GM18499 (cell line): Measurements from ENCODE around the gene COL8A2.

Experiments
- ATAC-seq: cut with Tn5 transposase; IDR thresholded peaks from one replicate; pipeline ENCODE4 v1.9.1; 2021; ENCODE audit warnings: moderate number of reproducible peaks; ENCODE audit not compliant: insufficient read depth, unreplicated experiment

COL8A2 gene

DNA sequence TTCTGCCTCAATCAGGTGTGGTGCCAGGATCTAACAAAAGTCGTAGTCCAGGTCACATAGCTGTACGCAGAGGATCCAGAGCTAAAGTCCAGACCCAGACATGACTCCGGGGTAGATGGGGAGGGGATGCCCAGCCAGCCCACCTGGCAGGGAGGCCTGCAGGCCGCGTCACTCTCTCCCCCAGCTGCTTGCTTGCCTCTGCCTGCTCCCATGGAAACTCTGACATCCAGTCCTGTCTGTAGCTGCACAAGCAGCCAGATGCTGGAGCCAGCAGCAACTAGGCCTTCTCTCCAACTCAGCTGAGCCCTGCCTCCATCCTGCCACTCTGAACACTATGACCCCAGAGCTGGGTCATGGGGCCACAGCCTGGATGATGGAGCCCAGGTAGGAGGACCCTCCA lies 8.1 kb downstream of the COL8A2 start:
- no peak for ATAC-seq

DNA sequence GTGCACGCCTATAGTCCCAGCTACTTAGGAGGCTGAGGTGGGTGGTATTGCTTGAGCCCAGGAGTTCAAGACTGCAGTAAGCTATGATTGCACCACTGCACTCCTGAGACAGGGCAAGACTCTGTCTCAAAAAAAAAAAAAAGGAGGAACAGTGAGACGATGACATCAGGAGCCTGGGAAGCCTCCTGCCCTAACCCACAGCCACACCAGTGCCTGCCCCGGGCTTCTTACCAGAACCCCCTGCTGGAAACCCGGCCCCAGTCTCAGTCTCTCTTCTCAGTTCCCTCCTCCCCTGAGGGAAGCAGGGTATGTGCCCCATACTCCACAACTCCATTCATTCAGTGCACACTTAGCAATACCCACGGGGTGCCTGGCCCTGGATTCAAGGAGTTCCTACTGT lies 9.1 kb downstream of the COL8A2 start:
- ATAC-seq, result no peak

DNA sequence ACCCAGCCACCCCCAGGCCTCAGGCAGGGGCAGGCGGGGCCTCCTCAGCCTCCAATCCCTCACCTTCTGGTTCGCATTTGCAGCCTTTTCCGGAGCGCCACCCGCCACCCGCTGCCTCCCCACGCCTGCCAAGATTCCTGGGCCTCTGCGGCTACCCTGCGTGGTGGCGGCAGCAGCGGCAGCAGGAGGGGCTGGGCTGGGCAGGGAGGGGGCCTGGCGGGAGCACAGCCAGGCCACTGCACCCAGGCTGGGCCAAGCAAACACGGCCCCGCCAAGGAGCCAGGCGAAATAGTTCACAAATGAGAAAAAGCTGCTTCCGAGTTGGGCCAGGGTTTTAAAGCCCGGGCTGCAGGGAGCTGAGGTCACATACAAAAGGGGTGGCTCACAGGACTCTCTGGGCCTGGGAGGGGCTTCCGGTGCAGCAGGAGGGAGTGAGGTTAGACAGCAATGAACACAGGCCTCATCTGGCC lies 9.8 kb downstream of the COL8A2 start:
- ATAC-seq, result no peak

DNA sequence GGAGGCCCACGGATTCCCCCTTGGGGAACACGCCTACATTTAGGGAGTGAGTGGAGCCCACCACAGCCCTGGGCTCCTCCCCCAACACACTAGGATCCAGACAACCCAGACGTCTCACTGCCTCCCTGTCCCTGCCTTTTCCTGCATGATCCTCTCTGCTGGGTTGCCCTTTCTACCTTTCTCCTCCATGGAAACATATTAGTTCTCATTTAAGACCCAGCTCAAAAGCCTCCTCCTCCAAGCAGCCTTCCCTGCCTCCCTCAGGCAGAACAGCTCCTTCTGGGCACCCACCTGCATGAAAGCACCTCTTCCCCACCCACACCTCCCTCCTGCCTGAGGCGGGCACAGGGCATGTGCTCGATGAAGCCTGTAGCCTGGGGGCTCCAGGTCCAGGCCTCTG lies 10.7 kb downstream of the COL8A2 start:
- ATAC-seq, result no peak

DNA sequence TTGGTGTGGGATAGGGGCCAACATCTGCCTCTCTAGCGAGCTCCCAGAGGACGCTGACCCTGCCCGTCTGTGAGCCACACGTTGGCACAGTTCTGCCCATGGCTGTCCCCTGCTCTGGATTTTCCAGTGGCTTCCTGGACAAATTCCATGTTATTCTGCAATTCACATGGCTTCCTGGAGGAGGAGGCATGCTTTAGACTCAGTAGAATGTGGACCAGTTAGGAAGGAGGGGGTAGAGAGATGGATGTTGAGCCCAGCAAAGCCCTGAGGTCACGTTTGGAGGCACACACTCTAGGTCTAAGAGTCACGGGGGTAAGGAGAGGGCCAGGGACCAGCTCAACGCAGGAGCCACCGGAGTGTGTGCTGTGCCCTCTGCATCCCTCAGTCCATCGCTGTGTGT lies 12.2 kb downstream of the COL8A2 start:
- no peak for ATAC-seq

DNA sequence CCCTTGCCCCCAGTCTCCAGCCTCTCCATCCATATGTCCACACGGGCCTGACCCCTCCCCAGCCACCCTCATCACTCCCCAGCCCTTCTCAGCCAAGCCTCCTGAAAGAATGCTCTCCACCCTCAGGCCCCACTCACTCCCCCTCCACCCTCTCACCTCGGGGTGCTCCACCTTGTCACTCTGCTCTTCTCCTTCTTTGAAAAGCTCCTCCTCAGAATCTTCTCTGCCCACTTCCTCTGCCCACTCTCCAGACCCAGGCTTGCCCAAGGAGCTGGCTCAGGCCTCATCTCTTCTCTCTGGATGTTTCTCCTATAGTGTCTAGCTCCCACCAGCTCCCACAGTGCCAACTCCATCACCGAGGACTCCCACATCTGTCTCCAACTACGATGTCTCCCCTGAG lies 13.9 kb downstream of the COL8A2 start:
- ATAC-seq, result no peak

DNA sequence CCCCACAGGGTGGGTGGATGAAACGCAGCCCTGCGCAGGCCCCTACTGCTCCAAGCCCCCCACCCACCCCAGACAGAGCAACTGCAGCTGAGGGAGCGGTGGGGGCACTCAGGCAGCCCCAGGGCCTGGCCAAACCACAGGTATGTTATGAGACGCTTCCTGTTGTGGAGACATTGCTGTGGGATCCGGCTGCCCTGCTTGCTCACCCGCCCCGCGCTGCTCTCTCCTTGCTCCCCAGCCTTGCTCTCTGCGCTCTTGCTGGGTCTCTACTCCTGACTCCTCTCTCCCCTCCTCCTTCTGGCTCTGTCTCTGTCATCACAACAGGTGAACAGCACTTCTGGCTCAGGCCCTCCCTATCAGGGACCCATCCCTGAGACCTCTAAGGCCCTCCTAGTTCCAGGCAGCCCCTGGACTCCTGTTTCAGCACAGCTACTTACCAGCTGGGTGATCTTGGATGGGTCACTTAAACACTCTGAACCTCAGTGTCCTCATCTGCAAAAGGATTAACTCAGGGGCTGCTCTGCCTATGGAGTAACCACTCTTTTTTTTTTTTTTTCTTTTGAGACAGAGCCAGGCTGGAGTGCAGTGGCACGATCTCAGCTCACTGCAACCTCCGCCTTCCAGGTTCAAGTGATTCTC lies 15.9 kb downstream of the COL8A2 start:
- ATAC-seq, result no peak

DNA sequence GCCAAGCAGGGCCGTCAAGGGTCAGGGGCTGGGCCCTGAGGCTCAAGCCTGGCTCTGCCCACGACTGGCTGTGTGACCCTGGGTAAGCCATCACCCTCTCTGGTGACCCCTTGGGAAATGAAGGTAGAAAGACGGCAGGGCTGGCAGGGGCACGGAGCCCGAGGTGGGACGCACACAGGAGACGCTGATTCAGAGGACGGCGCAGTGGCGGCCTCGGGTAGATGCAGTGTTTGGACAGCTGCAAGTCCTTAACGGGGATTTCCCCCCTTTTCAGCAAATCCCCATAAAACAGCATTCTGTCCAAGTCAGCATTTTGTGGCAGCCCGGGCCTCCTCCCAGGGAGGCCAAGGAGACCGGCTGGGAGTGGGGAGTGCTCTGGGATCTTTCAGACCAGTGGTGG lies 16.7 kb downstream of the COL8A2 start:
- ATAC-seq, result no peak

DNA sequence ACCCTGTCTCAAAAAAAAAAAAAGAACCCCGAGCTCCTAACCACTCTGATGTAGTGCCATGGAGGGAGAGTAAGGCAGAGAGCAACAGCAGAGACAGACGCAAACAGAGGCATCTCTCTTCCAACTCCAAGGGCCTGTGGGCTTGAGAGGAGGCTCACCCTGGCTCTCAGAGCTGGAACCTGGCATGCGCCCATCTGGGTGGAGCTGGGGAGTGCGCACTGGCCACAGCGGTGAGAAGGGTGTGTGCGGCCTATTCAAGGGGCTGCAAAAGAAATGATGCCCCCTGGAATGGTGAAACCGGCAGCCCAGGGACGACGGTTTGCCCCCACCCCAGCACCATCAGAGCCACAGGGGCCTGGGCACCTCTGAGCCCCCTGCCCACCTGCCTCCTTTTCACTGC lies 17.6 kb downstream of the COL8A2 start:
- ATAC-seq, result no peak

DNA sequence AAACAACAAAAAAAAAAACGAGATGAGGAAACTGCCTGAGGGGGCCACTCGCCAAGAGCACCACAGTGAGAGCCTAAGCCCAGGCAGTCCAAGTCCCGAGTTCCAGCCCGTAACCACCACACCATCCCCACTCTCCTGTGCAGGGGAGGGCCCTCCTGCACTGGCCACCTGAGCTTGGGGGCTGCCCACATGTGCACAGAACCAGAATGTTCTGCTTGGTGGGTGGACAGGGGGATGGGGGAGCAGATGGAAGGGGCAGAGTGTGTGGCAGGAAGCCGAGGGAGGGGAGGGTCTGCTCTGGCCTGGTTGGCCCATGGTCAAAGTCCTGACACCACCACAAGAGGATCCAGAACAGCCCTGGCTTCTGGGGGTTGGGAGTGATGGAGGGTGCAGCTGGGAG lies 18.8 kb downstream of the COL8A2 start:
- no peak for ATAC-seq

DNA sequence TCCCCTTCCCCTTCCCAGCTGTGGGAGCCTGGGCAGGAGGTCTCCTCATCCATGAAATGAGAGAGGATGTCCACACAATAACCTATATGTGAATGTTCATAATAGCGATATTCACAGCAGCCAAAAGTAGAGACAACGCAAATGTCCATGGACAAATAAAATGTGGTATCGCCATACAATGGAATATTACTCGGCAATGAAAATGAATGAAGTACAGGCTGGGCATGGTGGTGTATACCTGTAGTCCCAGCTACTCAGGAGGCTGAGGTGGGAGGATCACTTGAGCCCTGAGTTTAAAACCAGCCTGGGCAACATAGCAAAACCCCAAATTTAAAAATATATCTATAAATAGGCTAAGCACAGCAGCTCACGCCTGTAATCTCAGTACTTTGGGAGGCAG lies 23.5 kb downstream of the COL8A2 start:
- no peak for ATAC-seq

DNA sequence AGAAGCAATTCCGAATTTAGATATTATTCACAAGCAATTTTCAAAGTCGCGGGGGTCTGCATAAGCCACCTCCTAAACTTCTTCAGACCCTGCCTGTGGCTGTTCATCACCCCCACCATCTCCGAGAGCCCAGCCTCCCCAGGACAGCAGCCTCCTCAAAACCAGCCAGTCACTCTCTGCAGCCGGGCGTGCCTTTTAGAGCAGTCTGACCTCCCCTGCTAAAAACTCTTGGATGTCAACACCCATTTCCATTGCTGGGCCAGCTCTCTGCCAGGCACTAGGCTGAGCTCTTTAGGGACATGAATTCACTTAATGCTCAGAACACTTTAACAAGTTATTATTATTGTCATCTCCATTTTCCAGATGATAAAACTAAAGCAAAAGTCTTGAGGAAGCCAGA lies 24.6 kb downstream of the COL8A2 start:
- ATAC-seq, result no peak

DNA sequence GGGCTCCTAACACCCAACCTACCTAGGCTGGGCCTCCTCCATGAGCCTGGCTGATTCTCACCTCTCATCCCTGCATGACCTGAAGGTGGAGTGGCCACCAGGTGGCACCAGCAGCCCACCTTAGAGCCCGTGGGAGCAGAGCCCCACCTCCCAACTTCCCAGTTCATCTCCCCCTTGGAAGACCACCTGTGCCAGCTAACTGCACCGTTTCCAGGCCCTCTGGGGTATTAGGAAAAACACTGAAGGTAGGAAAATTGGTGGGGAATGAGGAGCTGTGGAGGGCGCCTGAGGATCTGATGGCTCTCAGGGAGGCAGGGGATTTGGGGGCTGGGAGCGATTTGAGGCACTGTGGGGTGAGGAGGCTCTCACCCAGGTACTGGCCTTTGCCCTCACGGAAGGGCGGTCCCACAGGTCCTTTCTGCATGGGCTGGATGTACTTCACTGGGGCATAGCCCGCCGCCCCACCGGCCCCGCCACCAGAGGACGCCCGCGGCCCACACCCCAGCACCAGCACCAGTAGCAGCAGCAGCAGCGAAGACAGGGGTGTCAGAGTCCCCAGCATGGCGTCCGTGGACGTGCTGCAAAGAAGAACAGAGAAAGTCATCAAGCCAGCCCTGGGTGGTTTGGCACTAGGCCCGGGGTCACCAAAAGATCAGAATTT lies 25.2 kb downstream of the COL8A2 start:
- ATAC-seq, result no peak

DNA sequence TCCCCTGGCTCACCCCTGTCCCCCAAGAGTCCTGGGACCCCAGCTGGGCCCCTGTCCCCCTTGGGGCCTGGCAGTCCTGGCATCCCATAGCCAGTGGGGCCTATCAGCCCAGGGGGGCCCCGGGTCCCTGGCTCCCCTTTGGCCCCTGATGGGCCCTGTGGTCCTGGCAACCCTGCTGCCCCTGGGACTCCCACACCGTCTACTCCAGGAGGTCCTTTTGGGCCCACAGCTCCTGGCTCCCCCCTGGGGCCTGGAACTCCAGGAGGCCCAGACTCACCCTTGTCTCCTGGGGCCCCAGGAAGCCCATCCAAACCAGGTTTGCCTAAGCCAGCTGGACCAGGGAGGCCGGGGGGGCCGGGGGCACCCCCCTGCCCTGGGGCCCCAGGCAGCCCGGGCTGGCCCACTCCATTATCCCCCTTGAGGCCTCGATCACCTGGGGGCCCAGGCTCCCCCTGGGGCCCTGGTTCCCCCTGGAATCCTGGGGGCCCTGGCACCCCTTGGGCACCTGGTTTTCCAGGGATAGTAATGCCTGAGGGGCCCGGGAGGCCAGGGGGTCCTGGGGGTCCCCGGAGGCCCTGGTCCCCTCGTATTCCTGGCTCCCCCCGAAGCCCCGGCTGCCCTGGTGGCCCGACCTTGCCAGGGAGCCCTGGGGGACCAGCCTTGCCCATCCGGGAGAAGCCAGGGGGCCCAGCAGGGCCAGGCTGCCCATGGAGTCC lies 26.2 kb downstream of the COL8A2 start:
- ATAC-seq, result no peak

DNA sequence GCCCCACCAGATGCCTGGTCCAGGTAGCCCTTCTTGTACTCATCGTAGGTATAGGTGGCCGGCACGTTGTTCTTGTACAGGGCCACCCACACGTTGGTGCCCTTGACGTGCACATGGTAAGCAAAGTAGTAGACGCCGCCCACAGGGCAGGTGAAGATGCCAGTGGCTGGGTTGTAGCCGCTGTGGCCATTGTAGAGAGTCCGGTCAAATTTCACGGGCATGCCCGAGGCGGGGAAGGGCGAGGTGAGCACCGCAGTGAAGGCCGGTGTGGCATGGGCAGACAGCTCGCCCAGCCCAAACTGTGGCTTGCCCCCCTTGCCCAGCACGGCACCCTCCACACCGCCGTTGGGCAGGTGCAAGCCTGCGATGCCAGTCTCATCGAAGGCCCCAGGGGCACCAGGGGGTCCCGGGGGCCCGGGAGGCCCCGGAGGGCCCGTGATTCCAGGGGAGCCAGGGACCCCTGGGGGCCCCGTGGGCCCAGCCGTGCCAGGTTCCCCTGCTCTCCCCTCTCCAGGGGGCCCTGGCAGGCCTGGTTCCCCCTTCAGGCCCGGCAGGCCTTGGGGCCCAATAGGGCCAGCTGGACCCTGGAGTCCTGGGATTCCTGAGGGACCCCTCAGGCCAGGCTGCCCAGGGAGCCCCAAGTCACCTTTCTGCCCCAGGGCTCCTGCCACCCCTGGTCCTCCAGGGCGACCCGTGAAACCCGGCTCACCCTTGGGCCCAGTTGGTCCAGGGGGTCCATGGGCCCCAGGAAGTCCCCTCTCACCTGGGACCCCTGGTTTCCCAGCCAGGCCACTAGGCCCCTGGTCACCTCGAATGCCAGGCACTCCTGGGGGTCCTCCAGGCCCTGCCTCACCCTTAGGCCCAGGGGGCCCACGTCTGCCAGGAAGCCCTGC lies 27.1 kb downstream of the COL8A2 start:
- no peak for ATAC-seq

DNA sequence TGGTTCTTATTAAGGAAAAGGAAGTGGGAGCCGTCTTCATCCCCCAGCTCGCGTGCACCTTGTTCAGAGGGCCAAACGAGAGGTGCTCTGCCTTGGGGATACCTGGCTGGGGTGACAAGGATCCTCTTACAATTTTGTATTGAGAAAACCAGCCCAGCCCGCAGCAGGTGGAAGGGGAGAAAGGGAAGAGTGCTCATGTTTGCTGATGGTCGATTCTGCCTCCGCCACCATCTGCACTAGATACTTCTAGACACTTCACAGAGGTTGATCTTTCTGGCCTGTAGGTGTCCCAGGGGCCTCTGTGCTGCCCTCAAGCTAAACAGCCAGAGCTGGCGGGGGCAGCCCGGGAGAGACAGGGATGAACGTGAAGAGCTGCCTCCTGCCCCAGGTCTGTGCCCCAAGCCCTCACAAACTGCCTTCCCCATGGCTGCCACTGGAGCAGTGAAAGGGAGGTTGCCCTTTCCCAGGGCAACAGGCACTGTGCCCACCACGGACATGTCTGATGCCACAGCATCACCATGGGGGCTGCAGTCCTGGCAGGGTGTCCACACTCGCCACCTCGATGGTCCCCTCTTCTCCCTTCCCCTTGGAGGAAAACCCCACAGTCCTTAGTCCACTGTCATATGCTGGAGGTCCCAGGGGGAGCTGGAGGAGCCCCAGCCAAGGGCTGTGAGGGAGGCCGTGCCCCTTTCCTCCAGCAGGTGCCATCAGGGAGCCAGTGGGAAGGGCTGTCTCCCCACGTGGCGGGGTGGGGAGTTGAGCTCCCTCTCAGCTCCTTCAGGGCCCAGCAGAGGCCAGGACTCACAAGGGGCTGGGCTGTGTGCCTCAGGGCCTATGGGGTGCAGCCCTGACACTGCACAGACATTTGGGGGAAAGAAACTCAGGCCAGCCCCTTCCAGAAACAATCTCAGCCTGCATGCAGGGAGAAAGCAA lies 28.3 kb downstream of the COL8A2 start:
- ATAC-seq, result no peak

DNA sequence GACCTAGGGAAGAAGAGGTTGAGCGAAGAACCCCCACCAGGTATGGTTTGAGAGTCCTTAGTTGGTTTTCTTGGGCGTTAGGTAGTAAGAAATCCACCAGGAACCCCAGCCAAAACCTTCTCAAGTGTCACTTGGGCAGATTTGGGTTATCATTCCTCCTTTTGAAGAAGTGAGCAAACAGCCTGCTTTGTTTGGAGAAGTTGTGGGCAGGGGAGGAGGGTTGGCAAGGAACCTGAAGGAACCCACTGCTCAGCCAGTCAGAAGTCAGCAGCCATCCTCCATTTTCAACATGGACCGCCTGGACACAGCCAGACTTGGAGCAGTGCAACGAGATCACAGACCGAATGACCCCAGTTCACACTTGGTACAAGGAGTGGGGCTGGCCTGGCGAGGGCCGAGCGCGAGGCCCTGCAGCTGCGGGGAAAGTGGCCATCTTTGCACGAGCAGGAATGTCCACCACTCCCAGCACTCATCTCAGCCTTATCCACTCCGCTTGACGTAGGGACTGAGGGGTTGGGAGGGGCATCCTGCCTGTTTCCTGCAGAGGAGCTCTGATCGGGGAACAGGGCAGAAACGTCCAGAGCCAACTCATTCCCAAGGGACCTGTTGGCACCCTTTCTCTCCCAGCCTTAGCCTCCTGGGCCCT lies 29.1 kb downstream of the COL8A2 start:
- no peak for ATAC-seq

DNA sequence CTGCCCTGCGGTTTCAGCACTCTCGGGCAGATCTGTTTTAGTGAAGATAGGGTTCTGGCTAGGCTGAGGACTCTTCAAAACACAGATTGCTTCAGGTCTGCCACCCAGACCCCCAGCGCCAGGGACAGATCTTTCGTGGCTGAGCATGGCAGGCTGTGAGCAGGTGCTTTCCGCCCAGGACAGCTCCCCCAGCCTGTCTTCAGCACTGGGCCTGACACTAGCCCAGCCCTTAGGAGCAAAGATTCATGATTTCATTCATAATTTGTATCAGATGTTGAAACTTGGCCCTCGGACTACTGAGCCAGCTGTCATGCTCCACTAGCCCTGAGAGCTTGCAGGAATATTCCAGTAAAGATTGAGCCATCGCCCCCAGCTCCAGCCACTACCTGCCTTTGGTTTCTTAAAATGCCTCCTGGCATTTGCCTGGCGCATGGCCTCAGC lies 30.4 kb downstream of the COL8A2 start:
- no peak for ATAC-seq

DNA sequence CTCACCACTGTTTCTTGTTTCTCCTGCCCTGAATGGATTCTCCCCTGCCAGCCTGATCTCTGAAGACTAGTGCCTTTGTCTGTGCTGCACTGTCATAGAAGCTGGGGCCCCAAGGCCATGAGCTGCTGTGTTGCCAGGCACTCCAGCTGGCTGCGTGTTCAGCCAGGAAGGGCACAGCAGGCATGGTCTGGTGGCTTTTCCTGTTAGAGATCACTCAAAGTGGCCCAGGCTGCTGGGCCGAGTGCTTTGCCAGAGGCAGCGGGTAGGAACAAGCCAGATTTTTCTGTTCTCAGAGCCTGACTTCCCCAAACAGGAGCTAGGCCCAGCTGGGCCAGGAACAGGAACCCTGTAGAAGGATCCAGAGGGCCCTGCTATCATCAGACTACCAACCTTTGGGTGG lies 31.1 kb downstream of the COL8A2 start:
- no peak for ATAC-seq
